ENCODE results near the gene ADAM33.

The ADAM33 gene

GRCh38 chr20:3681931-3682781, at the start of gene ADAM33:
Gene ADAM33 (minus strand): TSS chr20:3682010. CDS start chr20:3682004, 6 bp downstream.
- TF ChIP-seq JUND (IDR thresholded peaks at IDR 0.05; ENCODE audit: low read depth), result no peak
- in situ Hi-C loops (cut with HindIII; ENCODE audit: low pct_unique_long_range_greater_than_20kb, low sequenced_read_pairs), result no loop called here
- DNase-seq (ENCODE audit: low read depth in 1 of 2, low spot score in 1 of 2), result no peak

GRCh38 chr20:3730803-3731672, 49.2 kb upstream of the ADAM33 start:
- DNase-seq (ENCODE audit: low read depth in 1 of 2, low spot score in 1 of 2), result no peak
- no peak for TF ChIP-seq JUND (IDR thresholded peaks at IDR 0.05; ENCODE audit: low read depth)
- in situ Hi-C loops (cut with HindIII; ENCODE audit: low pct_unique_long_range_greater_than_20kb, low sequenced_read_pairs), result no loop called here

- no peak for TF ChIP-seq JUND (IDR thresholded peaks at IDR 0.05; ENCODE audit: low read depth)
- DNase-seq (ENCODE audit: low read depth in 1 of 2, low spot score in 1 of 2), result no peak
- in situ Hi-C loops (cut with HindIII; ENCODE audit: low pct_unique_long_range_greater_than_20kb, low sequenced_read_pairs), result no loop called here
Measured at GRCh38 chr20:3729811-3730540, 48.2 kb upstream of the ADAM33 start.

GRCh38 chr20:3729378-3729777, 47.6 kb upstream of the ADAM33 start:
- in situ Hi-C loops (cut with HindIII; ENCODE audit: low pct_unique_long_range_greater_than_20kb, low sequenced_read_pairs), result no loop called here
- TF ChIP-seq JUND (IDR thresholded peaks at IDR 0.05; ENCODE audit: low read depth), result no peak

GRCh38 chr20:3728876-3729275, 47.1 kb upstream of the ADAM33 start:
- in situ Hi-C loops (cut with HindIII; ENCODE audit: low pct_unique_long_range_greater_than_20kb, low sequenced_read_pairs), result no loop called here
- no peak for DNase-seq (ENCODE audit: low read depth in 1 of 2, low spot score in 1 of 2)
- no peak for TF ChIP-seq JUND (IDR thresholded peaks at IDR 0.05; ENCODE audit: low read depth)

More at GRCh38 chr20:3729378-3729777, 47.6 kb upstream of the ADAM33 start:
- no peak for DNase-seq (ENCODE audit: low read depth in 1 of 2, low spot score in 1 of 2)

GRCh38 chr20:3728354-3728753, 46.5 kb upstream of the ADAM33 start:
- no peak for DNase-seq (ENCODE audit: low read depth in 1 of 2, low spot score in 1 of 2)
- in situ Hi-C loops (cut with HindIII; ENCODE audit: low pct_unique_long_range_greater_than_20kb, low sequenced_read_pairs), result no loop called here
- no peak for TF ChIP-seq JUND (IDR thresholded peaks at IDR 0.05; ENCODE audit: low read depth)

GRCh38 chr20:3727401-3728021, 45.7 kb upstream of the ADAM33 start:
- in situ Hi-C loops (cut with HindIII; ENCODE audit: low pct_unique_long_range_greater_than_20kb, low sequenced_read_pairs), result no loop called here
- TF ChIP-seq JUND (IDR thresholded peaks at IDR 0.05; ENCODE audit: low read depth), result no peak
- peak in 1 of 2 experiments; percentile 41 for DNase-seq (ENCODE audit: low read depth in 1 of 2, low spot score in 1 of 2)

GRCh38 chr20:3724356-3724755, 42.5 kb upstream of the ADAM33 start:
- no peak for TF ChIP-seq JUND (IDR thresholded peaks at IDR 0.05; ENCODE audit: low read depth)
- in situ Hi-C loops (cut with HindIII; ENCODE audit: low pct_unique_long_range_greater_than_20kb, low sequenced_read_pairs), result no loop called here
- no peak for DNase-seq (ENCODE audit: low read depth in 1 of 2, low spot score in 1 of 2)

- in situ Hi-C loops (cut with HindIII; ENCODE audit: low pct_unique_long_range_greater_than_20kb, low sequenced_read_pairs), result no loop called here
- no peak for TF ChIP-seq JUND (IDR thresholded peaks at IDR 0.05; ENCODE audit: low read depth)
Measured at GRCh38 chr20:3723284-3723683, 41.5 kb upstream of the ADAM33 start.

GRCh38 chr20:3721912-3722311, 40.1 kb upstream of the ADAM33 start:
- in situ Hi-C loops (cut with HindIII; ENCODE audit: low pct_unique_long_range_greater_than_20kb, low sequenced_read_pairs), result no loop called here
- no peak for DNase-seq (ENCODE audit: low read depth in 1 of 2, low spot score in 1 of 2)
- TF ChIP-seq JUND (IDR thresholded peaks at IDR 0.05; ENCODE audit: low read depth), result no peak

More at GRCh38 chr20:3723284-3723683, 41.5 kb upstream of the ADAM33 start:
- DNase-seq (ENCODE audit: low read depth in 1 of 2, low spot score in 1 of 2), result no peak

GRCh38 chr20:3720626-3721025, 38.8 kb upstream of the ADAM33 start:
- DNase-seq (ENCODE audit: low read depth in 1 of 2, low spot score in 1 of 2), result no peak
- in situ Hi-C loops (cut with HindIII; ENCODE audit: low pct_unique_long_range_greater_than_20kb, low sequenced_read_pairs), result no loop called here

GRCh38 chr20:3720068-3720467, 38.3 kb upstream of the ADAM33 start:
- in situ Hi-C loops (cut with HindIII; ENCODE audit: low pct_unique_long_range_greater_than_20kb, low sequenced_read_pairs), result no loop called here
- no peak for TF ChIP-seq JUND (IDR thresholded peaks at IDR 0.05; ENCODE audit: low read depth)

More at GRCh38 chr20:3720626-3721025, 38.8 kb upstream of the ADAM33 start:
- no peak for TF ChIP-seq JUND (IDR thresholded peaks at IDR 0.05; ENCODE audit: low read depth)

More at GRCh38 chr20:3720068-3720467, 38.3 kb upstream of the ADAM33 start:
- no peak for DNase-seq (ENCODE audit: low read depth in 1 of 2, low spot score in 1 of 2)
